HG02981 (cell line): Measurements from ENCODE around the gene SPOCD1.

ENCODE experiments used
- ATAC-seq: cut with Tn5 transposase; IDR thresholded peaks from one replicate; pipeline ENCODE4 v1.9.1; 2021; ENCODE audit warnings: mild to moderate bottlenecking, moderate library complexity; ENCODE audit not compliant: unreplicated experiment

The SPOCD1 gene

DNA sequence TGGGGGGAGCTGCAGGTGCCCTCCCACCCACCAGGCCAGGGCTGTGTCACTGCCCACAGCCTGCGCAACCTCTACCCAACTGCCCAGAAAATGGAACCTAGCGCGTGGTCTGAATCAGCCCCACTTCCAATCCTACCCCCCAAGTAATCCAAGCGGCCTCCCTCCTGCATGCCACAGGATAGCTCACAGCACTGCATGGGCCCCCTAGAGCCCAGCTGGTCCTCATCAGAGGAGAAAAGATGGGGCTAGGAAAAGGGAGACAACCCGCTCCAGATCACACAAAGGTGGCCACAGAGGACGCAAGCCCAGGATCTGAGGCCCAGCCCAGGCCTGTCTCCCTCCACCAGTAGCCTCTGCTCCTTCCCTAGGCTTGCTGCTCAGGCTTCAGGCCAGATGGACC, 57.8 kb downstream of the SPOCD1 start:
- no peak for ATAC-seq

DNA sequence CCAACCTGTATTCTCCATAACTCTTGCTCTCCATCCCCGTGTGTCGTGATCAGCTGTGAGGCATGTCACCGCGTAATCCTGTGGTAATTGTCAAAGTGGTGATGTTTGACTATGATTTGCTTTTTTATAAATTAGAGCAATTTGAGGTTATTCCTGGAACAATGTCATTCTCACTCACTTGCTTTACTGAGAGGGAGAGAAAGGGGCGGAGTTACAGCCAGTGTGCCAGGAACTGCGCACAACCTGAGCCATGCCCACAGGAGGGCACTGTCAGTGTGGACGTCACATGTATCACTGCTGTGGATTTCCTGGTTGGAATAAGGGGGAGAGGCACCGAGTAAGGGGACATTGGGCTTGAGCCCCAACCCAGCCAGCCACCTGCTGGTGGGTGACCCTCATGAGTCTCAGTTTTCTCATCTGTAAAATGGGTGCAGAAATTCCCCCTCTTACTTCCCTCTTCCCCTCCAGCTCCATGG, 58.6 kb downstream of the SPOCD1 start:
- ATAC-seq: no peak

DNA sequence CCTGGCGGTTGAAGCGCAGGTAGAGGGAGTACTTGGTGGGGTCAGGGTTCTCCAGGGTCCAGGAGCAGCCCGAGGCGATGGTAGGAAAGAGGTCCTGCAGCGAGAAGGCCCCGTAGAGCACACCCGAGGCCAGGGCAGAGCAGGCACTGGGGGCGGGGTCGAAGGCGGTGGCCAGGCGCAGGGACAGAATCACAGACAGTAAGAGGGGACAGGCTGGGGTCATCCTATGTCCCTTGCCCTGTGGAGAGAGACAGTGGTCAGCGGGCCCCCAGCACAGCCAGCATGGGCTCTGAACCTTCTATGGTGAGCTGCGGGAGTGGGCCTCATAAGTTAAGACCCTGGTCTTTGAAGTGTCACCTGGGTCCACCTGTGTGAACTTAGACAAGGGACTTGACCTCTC, 59.2 kb downstream of the SPOCD1 start:
- no peak for ATAC-seq

DNA sequence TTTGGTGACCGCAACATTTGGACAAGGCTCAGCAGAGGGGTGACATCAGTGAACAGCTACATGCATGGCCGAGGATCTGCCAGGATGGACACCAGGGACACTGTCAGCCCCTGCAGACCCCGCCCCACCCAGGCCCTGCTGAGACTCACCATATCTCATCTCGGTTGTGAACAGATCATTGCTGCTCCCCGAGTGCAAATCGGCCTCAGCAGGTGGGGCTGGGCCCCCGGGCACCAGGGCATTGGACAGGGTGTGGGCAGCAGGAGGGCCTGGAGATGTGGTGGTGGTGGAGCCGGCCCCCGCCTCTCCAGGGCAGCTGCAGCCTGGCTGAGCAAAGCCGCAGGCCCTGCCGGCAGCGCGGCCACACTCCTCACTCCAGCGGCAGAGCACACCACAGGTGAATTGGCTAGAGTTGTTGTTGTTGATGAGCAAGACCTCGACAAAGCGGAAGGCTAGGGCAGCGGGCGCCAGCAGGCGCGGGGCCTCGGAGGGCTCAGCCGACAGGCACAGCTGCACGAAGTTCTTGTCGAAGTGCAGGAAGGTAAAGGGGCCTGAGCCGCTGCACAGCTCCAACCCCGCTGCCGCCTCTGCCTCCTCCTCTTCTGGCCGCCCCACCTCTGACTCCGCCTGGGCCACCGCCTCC, 59.9 kb downstream of the SPOCD1 start:
- ATAC-seq: no peak

- ATAC-seq: no peak
Measured at GRCh38 chr1:31755197-31755611, 60.6 kb downstream of the SPOCD1 start.

DNA sequence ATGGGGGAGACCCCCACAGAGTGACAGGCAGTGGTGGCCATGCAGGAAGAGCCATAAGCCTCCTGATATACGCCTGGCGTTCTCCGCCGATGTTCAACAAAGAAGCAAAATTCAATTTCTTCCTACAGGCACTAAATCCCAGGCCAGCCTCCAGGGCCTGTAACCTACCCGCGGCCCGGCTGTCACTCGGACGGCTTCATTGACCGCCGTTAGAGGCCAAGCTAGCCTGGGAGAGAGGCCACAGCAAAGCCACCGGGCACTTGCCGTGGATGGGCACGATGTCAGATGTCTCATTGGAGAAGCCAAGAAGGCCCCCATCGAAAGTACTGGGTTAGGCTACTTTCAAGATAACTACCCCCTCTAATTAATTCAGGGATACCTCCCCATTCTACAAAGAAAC, 61.4 kb downstream of the SPOCD1 start:
- ATAC-seq: no peak

GRCh38 chr1:31753707-31754349, 62.0 kb downstream of the SPOCD1 start:
- ATAC-seq: no peak

GRCh38 chr1:31752952-31753475, 62.8 kb downstream of the SPOCD1 start:
- no peak for ATAC-seq

DNA sequence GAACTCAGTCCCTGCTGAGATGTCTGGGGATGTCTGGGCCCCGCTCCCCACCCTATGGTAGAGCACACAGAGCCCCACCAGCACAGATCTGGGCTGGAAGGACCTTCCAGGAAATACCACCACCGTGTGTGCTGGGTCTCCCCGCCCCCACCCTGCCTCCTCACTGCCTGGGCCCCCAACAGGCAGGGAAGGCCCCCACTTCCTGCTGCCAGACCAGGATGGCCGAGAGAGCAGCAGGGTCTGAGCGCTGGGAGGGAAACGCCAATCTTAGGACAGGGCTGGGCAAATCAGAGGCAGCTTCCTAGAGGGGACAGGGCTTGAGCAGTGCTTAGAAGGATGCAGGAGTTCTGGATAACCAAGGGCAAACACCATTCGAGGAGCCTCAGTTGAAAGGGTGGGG, 63.6 kb downstream of the SPOCD1 start:
- ATAC-seq: no peak

DNA sequence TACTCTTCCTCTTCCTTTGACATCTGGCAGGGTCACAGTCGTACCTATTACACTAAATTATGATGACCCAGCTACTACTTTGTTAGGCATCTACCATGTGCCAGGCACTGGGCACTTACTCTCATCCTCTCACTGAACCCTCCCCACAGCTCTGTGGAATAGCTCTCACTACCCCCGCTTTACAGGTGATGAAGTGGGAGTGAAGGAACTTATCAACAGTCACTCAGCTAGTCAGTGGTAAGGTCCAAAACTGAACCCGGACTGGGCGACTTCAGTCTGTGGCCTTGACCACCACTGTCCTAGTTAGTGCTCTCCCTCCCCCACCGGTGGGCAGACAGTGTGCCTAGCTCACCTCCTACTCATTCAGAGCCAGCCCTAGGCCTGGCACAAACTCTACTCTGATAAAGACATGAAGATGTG, 64.0 kb downstream of the SPOCD1 start:
- no peak for ATAC-seq

- ATAC-seq: no peak
Measured at GRCh38 chr1:31750858-31751510, 64.8 kb downstream of the SPOCD1 start.

- no peak for ATAC-seq
Measured at GRCh38 chr1:31749785-31750735, 65.8 kb downstream of the SPOCD1 start.

DNA sequence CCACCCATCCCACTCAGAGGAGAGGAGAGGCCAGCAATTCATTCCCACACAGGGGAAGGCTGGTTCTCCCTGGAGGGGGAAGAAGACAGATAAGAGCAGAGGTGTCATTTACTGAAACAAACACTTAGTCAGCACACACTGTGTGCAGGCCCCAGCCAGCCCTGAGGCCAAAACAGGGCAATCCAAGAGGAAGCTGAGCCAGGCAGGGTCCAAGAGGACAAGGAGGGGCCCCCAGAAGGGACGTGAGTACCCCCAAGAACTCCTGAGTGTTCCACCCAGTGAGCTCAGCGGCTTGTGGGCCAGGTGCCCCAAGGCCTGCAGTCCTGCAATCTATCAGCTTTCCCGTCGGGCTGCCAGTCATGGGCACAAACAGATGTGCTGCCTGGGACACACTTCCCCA, 67.5 kb downstream of the SPOCD1 start:
- ATAC-seq: no peak

- ATAC-seq: no peak
Measured at GRCh38 chr1:31747304-31747703, 68.5 kb downstream of the SPOCD1 start.

DNA sequence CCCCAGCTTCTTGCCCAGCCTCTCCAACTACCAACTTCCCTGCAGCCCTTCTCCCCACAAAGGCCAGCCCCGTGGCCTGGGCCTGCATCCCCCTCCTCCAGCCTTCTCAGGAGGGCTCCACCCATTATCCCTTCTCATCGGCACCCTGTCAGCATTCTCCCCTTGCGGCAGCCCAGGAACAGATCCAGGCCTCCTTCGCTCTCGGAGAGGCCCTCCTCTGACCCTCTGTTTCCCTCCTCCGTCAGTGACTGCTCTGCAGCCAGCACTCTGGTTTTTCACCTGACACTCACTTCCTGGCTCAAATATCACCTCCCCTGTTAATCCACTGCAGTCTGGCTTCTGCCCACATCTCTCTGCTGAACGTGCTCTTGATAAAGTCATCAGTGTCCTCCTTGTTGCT, 69.1 kb downstream of the SPOCD1 start:
- no peak for ATAC-seq

DNA sequence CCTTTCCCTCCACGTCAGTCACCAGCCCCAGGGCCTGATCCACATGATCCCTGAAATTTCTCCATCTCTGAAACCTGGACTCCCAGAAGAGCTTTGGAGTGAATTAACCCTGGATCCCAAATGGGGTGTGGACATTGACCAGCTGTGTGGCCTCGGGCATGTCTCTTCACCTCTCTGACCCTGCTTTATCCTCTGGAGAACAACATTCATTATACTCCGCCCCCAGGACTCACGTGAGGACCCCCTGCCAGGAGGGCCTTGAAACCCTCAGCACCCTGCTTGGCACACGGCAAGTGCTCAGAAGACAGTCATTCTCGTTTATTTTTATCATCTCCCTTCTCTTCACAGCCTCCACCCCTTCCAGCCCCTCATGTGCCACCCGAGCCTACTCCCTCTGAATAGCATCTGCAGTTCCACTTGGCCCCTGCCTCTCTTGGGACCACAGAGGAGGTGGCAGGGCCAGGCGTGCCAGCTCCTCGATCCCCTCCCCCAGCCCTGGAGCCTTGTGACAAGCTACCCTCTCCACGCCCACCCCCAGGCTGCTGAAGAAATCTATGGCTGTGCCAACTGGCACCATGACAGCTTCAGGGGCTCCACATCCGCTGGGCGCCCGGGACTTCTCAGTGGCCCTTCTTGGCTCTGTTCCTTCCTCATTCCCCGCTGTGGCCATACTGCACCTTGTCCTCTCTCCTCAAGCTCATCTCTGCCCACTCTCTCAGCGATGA, 69.7 kb downstream of the SPOCD1 start:
- no peak for ATAC-seq

DNA sequence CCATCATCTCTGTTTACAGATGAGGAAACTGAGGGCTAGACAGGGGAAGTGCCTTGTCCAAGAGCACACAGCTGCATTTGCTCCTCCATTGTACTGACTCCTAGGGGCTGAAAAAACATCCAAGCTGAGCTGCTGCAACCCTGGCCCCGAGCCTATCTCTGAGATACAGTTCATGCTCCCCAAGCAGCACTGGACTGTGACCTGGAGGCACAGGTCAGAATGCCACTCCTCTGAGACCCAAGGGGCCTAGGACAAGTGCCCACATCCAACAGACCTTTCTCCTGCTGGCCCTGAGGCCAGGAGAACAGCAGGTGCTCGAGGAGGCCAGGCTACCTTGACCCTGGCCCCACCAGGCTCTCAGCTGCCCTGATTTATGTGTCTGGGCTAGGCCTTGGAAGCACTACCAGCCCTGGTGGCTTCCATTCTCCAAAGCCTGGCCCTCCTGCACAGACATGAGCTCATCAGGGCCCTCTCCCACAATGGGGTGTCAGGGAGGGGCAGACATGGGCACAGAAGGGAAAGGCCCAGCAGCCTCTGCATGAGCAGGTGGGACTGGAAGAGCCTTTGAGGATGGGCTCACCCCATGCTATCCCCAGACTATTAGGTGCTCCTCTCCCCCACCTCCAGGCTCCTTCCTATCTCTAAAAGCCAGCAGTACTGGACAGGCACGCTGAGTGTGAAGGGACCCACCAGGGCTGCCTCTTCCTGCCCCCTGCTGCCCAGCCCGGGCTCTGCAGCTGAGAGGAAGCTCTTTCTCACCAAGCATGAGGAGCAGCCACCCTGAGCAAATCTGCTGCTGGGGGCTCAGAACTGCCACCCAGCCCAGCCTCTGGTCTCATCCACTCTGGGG, 70.5 kb downstream of the SPOCD1 start:
- peak; percentile 59 for ATAC-seq

GRCh38 chr1:31744165-31744888, 71.5 kb downstream of the SPOCD1 start:
- ATAC-seq: no peak
